Esophagus (tissue), 2 donors: ENCODE measurements around the gene TENM4. TPM values are rescaled to one million over a fixed set of nuclear protein-coding genes. Genes with fewer than 3 reads are reported as not detected.

Experiments used
- H3K27ac ChIP-seq, 2 donors: one replicate each; pipeline ENCODE4 v1.5.1; 2013; ENCODE audit warnings: low read depth in 2 of 2, mild to moderate bottlenecking in 2 of 2, inconsistent platforms in 1 of 2, low read length in 1 of 2, moderate library complexity in 1 of 2
- H3K27me3 ChIP-seq, 2 donors: one replicate each; pipeline ENCODE4 v1.6.1; 2013; ENCODE audit warnings: low read length in 2 of 2, control low read depth in 1 of 2, mild to moderate bottlenecking in 1 of 2; ENCODE audit not compliant: insufficient read depth in 2 of 2, control insufficient read depth in 1 of 2
- H3K36me3 ChIP-seq, 2 donors: one replicate each; pipeline ENCODE4 v1.6.1; 2013; ENCODE audit warnings: low read length in 1 of 2; ENCODE audit not compliant: control insufficient read depth in 2 of 2, insufficient read depth in 2 of 2
- H3K4me1 ChIP-seq, 2 donors: one replicate each; pipeline ENCODE4 v1.6.1; 2013; ENCODE audit warnings: low read length in 1 of 2; ENCODE audit not compliant: control insufficient read depth in 2 of 2, insufficient read depth in 2 of 2
- H3K4me3 ChIP-seq, 2 donors: one replicate each; pipeline ENCODE4 v1.5.1; 2013; ENCODE audit warnings: low read length in 2 of 2, mild to moderate bottlenecking in 2 of 2, low read depth in 1 of 2, moderate library complexity in 1 of 2
- H3K9me3 ChIP-seq, 2 donors: one replicate each; pipeline ENCODE4 v1.6.1; 2013; ENCODE audit warnings: mild to moderate bottlenecking in 2 of 2, low read depth in 1 of 2, low read length in 1 of 2, moderate library complexity in 1 of 2; ENCODE audit not compliant: control insufficient read depth in 2 of 2, insufficient read depth in 1 of 2
- WGBS, 2 donors: extraction: QIAGEN DNeasy Blood & Tissue Kit; methylation state at CpG; one replicate each; pipeline ENCODE4 v1.1.7; 2013; 5-methylcytosine and 5-hydroxymethylcytosine counted together
- polyA plus RNA-seq, 2 donors: library from polyadenylated mRNA; stranded (reverse); fragments of 200-250 nt; gene quantifications; one replicate each; pipeline ENCODE4 v1.2.3, GENCODE V29; 2013
- donor health status: healthy with polysubstance abuse.
- donor health status: Bipolar disorder and iron deficiency.

The TENM4 gene
- polyA plus RNA-seq, 2 donors, result 1.3 to 4.1 TPM

DNA sequence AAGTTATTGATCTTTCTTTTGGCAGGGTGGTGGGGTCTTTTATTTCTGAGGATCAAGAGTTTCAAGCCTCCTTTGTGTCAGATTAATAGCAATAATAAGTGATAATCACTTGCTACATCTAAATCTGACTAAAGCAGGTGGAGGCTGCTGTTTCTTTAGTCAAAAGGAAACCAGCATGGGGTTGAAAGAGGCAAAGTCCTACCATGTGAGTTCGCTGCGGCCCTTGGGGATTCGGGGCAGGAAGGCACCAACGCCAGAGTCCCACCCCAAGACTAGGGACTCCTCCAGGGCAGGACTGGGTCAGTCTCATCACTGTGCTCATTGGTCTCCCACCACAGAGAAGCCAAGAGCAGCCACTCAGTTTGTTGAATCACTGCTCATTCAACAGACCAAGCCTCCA, 73.0 kb downstream of the TENM4 start:
- Histone ChIP-seq H3K36me3 (no peaks in the 10 kb centered on the region), H3K4me3 (no peak overlapping the region), H3K27ac (no peak overlapping the region), H3K9me3 (no peaks in the 10 kb centered on the region), H3K4me1 (no peaks in the 10 kb centered on the region), H3K27me3 (no peaks in the 10 kb centered on the region)
- WGBS, 2 donors, result 81 to 85% methylated on average over 4 of the region's 4 CpGs

DNA sequence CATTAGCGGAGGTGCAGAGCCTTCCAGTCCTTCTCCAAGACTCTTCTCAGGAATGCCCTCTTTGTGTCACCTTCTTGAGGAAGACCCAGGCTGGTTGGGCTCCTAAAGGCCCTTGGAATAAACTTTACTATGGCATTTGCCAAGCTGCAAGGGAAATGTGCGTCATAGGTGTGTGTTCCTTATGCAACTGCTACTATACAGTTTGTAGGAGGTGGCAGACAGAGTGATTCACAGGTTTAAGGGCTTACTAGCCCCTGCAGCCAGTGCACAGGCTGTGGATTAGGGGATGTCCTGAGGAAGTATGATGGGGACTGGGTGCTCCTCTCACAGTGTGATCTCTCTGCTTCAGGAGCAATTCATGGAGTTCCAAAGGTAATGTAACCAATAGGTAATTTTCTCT, 74.6 kb downstream of the TENM4 start:
- 86 to 87% methylated on average over 2 of the region's 2 CpGs for WGBS, 2 donors
- Histone ChIP-seq H3K9me3 (no peaks in the 10 kb centered on the region), H3K27me3 (no peaks in the 10 kb centered on the region), H3K36me3 (no peaks in the 10 kb centered on the region), H3K27ac (no peak overlapping the region), H3K4me1 (no peaks in the 10 kb centered on the region), H3K4me3 (no peak overlapping the region)

DNA sequence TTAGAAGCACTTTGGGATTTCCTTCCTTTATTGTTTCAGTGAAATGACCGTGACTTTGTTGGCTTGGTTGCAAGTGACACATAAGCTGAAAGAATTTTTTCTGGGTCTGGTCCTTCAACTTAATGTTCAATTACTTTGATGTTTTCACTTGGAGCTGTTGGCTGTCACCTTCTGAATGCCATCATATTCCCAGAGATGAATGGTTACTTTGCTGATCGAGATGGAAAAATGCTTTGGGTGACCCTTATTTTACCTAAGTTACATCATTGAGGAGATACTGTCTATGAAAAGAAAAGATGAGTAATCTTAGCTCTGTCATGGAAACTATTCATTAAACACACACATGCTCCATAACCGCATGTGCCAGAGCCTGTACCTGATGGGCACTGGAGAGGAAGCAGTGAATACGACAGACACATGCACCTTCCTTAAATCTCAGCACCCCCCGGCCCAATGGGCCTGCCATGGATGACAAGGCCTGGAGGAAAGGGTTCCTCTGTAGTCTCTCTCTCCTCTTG, 76.9 kb downstream of the TENM4 start:
- 61 to 85% methylated on average over 5 of the region's 5 CpGs for WGBS, 2 donors
- no peak overlapping the region for H3K27ac ChIP-seq

DNA sequence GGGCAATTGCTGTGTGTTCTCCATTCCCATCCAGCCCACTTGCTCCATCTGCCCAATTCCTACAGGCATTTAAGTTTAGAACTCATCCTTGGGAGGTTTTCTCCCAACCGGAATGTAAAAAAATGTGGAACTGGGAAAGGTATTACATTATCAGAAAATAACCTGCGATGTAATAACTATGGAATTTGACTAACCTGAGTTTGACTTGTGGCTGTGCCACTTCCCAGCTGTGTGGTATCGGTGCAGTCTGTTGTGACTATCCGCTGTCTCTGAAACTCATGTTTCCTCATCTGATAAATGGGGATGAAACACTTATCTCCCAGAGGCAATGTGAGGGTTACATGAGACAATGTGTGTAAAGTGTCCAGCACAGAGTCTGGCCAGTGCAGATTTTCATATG, 77.6 kb downstream of the TENM4 start:
- Histone ChIP-seq H3K9me3 (no peaks in the 10 kb centered on the region), H3K4me3 (no peak overlapping the region), H3K4me1 (no peaks in the 10 kb centered on the region), H3K27ac (no peak overlapping the region), H3K27me3 (no peaks in the 10 kb centered on the region), H3K36me3 (no peaks in the 10 kb centered on the region)
- 86 to 89% methylated on average over 4 of the region's 4 CpGs for WGBS, 2 donors

More for the DNA sequence above, 76.9 kb downstream of the TENM4 start:
- Histone ChIP-seq H3K27me3 (no peaks in the 10 kb centered on the region), H3K4me1 (no peaks in the 10 kb centered on the region), H3K36me3 (no peaks in the 10 kb centered on the region), H3K9me3 (no peaks in the 10 kb centered on the region), H3K4me3 (no peak overlapping the region)

DNA sequence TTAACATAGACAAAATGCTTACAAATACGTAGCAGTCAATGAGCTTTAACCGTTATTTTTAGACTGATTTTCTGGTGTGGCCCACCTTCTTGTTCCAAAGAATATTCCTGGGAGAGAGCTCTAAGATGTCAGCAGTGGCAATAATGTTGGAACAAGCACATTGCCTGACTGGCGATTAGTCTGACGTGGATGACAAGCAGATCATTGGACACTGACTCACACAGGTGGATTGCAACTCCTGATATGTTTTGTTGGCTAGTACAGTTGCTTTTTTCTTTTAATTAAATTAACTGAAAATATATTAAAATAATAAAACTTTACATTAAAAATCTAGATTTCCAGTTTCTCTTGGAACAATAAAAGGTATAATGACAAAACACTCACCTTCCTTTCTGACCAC, 78.0 kb downstream of the TENM4 start:
- Histone ChIP-seq H3K4me3 (no peak overlapping the region), H3K36me3 (no peaks in the 10 kb centered on the region), H3K27me3 (no peaks in the 10 kb centered on the region), H3K27ac (no peak overlapping the region), H3K9me3 (no peaks in the 10 kb centered on the region), H3K4me1 (no peaks in the 10 kb centered on the region)
- 86 to 88% methylated on average over 4 of the region's 4 CpGs for WGBS, 2 donors

DNA sequence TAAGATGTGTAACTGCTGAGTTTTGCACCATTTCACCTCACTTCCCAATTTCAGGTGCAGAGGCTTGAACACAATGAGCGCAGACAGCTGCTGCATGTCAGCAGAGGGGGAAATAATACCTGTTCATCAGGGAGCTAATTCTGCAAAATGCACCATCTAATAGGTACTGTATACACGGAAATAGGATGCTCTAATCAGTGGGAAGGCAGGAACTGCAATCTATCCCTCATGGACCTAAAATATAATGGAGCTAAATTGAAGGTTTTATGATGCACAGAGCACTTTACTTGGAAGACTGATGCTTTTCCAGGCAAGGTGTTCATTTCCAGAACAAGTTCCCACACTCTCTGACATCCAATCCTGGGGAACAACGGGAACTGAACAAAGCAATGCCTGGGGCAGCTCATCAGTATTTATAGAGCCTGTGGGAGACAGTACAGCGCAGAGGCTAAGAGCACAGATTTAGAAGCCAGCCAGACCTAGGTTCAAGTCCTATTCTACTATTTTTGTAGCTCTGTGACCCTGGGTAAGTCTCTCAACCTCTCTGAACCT, 78.5 kb downstream of the TENM4 start:
- Histone ChIP-seq H3K27ac (no peak overlapping the region), H3K27me3 (no peaks in the 10 kb centered on the region), H3K4me1 (no peaks in the 10 kb centered on the region), H3K36me3 (no peaks in the 10 kb centered on the region), H3K4me3 (no peak overlapping the region), H3K9me3 (no peaks in the 10 kb centered on the region)
- 80 to 84% methylated on average over 4 of the region's 4 CpGs for WGBS, 2 donors

DNA sequence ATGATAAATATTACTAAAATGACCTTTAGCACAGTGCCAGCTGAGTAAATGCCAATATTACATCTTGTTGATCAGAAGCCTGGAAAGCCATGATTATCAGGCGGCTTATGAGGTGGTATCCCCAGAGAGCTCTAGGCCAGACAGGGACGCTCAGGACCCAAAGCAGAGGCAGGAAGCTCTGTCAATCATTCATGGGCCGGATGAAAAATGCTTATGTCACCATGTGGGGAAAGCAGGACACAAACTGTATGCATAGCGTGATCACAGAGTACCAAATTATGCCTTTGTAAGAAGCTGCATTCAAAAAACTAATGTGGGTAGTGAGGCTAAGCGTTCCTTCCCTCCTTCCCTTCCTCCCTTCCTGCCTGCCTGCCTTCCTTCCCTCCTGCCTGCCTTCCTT, 82.6 kb downstream of the TENM4 start:
- 64 to 75% methylated on average over 5 of the region's 5 CpGs for WGBS, 2 donors
- no peak overlapping the region for H3K27ac ChIP-seq
- H3K4me3 ChIP-seq, result no peak overlapping the region
- H3K36me3 ChIP-seq, result no peaks in the 10 kb centered on the region
- no peaks in the 10 kb centered on the region for H3K27me3 ChIP-seq
- no peaks in the 10 kb centered on the region for H3K4me1 ChIP-seq
- no peaks in the 10 kb centered on the region for H3K9me3 ChIP-seq

DNA sequence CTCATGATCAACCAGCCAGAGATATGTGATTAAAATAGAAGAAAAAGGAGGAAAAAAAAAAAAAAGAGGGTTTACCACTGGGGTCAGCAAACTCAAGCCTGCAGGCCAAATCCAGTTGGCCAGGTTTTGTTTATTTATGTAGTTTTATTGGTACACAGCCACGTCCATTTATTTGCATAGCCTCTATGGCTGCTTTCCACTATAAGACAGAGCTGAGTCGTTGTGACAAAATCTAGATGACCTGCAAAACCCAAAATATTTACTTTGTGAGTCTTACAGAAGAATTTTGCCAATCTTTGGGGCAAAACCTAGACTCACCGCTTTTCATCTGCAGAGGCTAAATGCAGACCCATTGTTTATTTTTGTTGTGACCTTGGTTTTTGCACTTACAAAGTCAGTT, 87.1 kb downstream of the TENM4 start:
- H3K4me1 ChIP-seq, result no peaks in the 10 kb centered on the region
- no peaks in the 10 kb centered on the region for H3K9me3 ChIP-seq
- no peaks in the 10 kb centered on the region for H3K27me3 ChIP-seq
- no peak overlapping the region for H3K27ac ChIP-seq
- no peak overlapping the region for H3K4me3 ChIP-seq
- H3K36me3 ChIP-seq, result no peaks in the 10 kb centered on the region
- 44 to 47% methylated on average over 3 of the region's 3 CpGs for WGBS, 2 donors

DNA sequence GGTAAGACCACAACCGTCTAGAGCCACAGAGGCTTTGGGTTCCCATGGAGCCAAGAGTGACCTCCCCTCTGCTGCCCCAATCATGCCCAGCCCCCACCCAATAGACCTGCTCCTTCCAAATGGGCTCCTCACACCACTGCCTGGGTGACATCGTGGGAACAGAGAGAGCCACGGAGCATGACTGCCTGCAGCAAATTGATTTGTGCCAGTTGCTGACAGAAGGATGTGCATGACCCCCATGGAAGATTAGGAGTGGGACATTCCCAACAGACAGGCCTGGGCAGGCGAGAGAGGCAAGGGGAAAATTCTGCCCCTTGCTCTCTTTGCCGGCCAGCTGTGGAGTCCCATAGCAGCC, 88.5 kb downstream of the TENM4 start:
- no peaks in the 10 kb centered on the region for H3K4me1 ChIP-seq
- H3K27ac ChIP-seq, result no peak overlapping the region
- H3K27me3 ChIP-seq, result no peaks in the 10 kb centered on the region
- H3K36me3 ChIP-seq, result no peaks in the 10 kb centered on the region
- H3K9me3 ChIP-seq, result no peaks in the 10 kb centered on the region
- WGBS, 2 donors, result 46 to 49% methylated on average over 5 of the region's 5 CpGs
- H3K4me3 ChIP-seq, result no peak overlapping the region

DNA sequence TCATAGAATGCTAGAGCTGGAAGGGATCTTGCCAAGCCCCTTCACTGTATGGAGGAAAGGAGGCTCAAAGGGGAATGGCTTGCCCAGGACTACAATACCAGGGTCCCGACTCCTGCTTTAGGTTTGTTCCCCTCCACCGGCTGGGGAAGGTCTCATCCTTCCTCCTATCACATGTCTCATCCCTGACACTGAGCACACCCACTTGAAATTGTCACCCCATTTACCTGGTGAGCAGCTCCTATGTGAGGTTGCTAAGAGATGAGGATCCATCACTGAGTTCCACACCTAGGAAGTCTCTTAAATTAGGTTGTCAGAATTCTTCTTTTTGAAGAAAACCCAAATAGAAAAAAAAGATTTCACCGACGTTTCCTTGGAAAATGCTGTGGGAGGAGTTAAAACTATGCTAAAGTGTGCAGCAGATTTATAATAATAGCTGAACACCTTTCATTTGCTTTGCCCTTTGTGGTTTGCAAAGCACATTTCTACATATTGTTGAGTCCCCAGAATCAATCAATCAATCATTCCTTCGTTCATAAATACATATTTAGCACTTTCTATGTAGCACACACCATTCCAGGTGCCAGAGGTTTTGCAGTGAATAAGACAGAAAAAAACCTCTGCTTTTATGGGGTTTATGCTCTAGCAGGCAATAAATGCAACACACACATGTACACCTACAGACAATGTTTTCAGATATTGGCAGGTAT, 91.7 kb downstream of the TENM4 start:
- Histone ChIP-seq H3K36me3 (no peaks in the 10 kb centered on the region), H3K27ac (no peak overlapping the region), H3K9me3 (no peaks in the 10 kb centered on the region), H3K4me1 (no peaks in the 10 kb centered on the region), H3K4me3 (no peak overlapping the region), H3K27me3 (no peaks in the 10 kb centered on the region)
- 76 to 83% methylated on average over 5 of the region's 5 CpGs for WGBS, 2 donors
